T-helper 2 cell (primary cell): ENCODE results near the gene SMU1.

Experiments used
- DNase-seq, 5 experiments: peaks; one replicate each; pipeline versions ENCODE4 v3.0.0 to v3.0.0-alpha.2; 2012 to 2022
- total RNA-seq, 2 donors: gene quantifications; one replicate each; lab custom pipeline; 2026; lab: John Stamatoyannopoulos, UW

SMU1 gene
- total RNA-seq, result 116 to 130 reads per million in 2 donors

GRCh38 chr9:33076046-33077004 lies at the start of gene SMU1:
Gene SMU1 (minus strand): TSS chr9:33076674. CDS start chr9:33076608, 66 bp downstream.
- peak; percentile 83 to 99 (median 93) for DNase-seq

- no peak for DNase-seq
Observed at GRCh38 chr9:33125461-33125860, 49.0 kb upstream of the SMU1 start.

- DNase-seq, result no peak
Observed at GRCh38 chr9:33124751-33125381, 48.4 kb upstream of the SMU1 start.

- no peak for DNase-seq
Observed at GRCh38 chr9:33124046-33124445, 47.6 kb upstream of the SMU1 start.

GRCh38 chr9:33123407-33124031 lies 47.0 kb upstream of the SMU1 start:
- DNase-seq, result no peak

- DNase-seq, result no peak
Observed at GRCh38 chr9:33120620-33121019, 44.1 kb upstream of the SMU1 start.

- no peak for DNase-seq
Observed at GRCh38 chr9:33117796-33118195, 41.3 kb upstream of the SMU1 start.

GRCh38 chr9:33117306-33117705 lies 40.8 kb upstream of the SMU1 start:
- DNase-seq, result peak in 1 of 5 experiments; percentile 27

- DNase-seq, result peak in 1 of 5 experiments; percentile 16
Observed at GRCh38 chr9:33116860-33117259, 40.4 kb upstream of the SMU1 start.

- DNase-seq, result no peak
Observed at GRCh38 chr9:33114746-33115145, 38.3 kb upstream of the SMU1 start.

- no peak for DNase-seq
Observed at GRCh38 chr9:33113799-33114547, 37.5 kb upstream of the SMU1 start.

GRCh38 chr9:33112094-33112493 lies 35.6 kb upstream of the SMU1 start:
- DNase-seq, result no peak

- no peak for DNase-seq
Observed at GRCh38 chr9:33111631-33112030, 35.2 kb upstream of the SMU1 start.

GRCh38 chr9:33110686-33111085 lies 34.2 kb upstream of the SMU1 start:
- no peak for DNase-seq

- no peak for DNase-seq
Observed at GRCh38 chr9:33109850-33110595, 33.5 kb upstream of the SMU1 start.

- DNase-seq, result no peak
Observed at GRCh38 chr9:33109097-33109496, 32.6 kb upstream of the SMU1 start.

GRCh38 chr9:33108472-33108871 lies 32.0 kb upstream of the SMU1 start:
- no peak for DNase-seq

GRCh38 chr9:33107762-33108161 lies 31.3 kb upstream of the SMU1 start:
- DNase-seq, result no peak

GRCh38 chr9:33106827-33107621 lies 30.6 kb upstream of the SMU1 start:
- no peak for DNase-seq

GRCh38 chr9:33106372-33106771 lies 29.9 kb upstream of the SMU1 start:
- no peak for DNase-seq

- no peak for DNase-seq
Observed at GRCh38 chr9:33105959-33106358, 29.5 kb upstream of the SMU1 start.
